ENCODE data around the gene ASCC2.

GRCh38 chr22:29820961-29821290 lies 17.1 kb downstream of the ASCC2 start:
- TF ChIP-seq POLR2A (IDR thresholded peaks at IDR 0.05) = no peak
- TF ChIP-seq CTCF (IDR thresholded peaks at IDR 0.05 in 8 of 11, conservative IDR thresholded peaks at IDR 0.05 in 3 of 11) = no peak

Measured in spleen (tissue), 7 donors.